Osteocyte (in vitro differentiated cells): ENCODE measurements around the gene RNASE4. TPM values are rescaled to one million over a fixed set of nuclear protein-coding genes. Genes with fewer than 3 reads are reported as not detected.

Experiments
- DNase-seq: peaks from one replicate; pipeline ENCODE4 v3.0.0; 2021; ENCODE audit warnings: mixed read lengths; ENCODE audit not compliant: unreplicated experiment; ENCODE audit errors: extremely low spot score
- H3K27ac Mint-ChIP-seq: one replicate; pipeline ENCODE4 v1.8.0; 2021; ENCODE audit warnings: mild to moderate bottlenecking, mixed read lengths; ENCODE audit not compliant: unreplicated experiment
- H3K27me3 Mint-ChIP-seq: one replicate; pipeline ENCODE4 v1.8.0; 2021; ENCODE audit warnings: mixed read lengths; ENCODE audit not compliant: unreplicated experiment
- H3K36me3 Mint-ChIP-seq: one replicate; pipeline ENCODE4 v1.8.0; 2021; ENCODE audit warnings: mixed read lengths; ENCODE audit not compliant: unreplicated experiment
- H3K4me1 Mint-ChIP-seq: one replicate; pipeline ENCODE4 v1.8.0; 2021; ENCODE audit warnings: mixed read lengths; ENCODE audit not compliant: unreplicated experiment
- H3K4me3 Mint-ChIP-seq: one replicate; pipeline ENCODE4 v1.8.0; 2021; ENCODE audit warnings: mild to moderate bottlenecking, moderate library complexity, mixed read lengths; ENCODE audit not compliant: unreplicated experiment
- H3K9me3 Mint-ChIP-seq: one replicate; pipeline ENCODE4 v1.8.0; 2021; ENCODE audit warnings: mixed read lengths; ENCODE audit not compliant: unreplicated experiment
- total RNA-seq: library from RNA; stranded (reverse); gene quantifications from 2 replicates; pipeline ENCODE4 v1.2.1, GENCODE V29; 2021
- TF ChIP-seq, protein P1 (sequence below): fragments of 200-600 bp; sonication (generic); IDR thresholded peaks from 2 replicates; pipeline ENCODE4 v1.5.0; 2021; ENCODE audit warnings: antibody characterized with exemption, mild to moderate bottlenecking, moderate library complexity

The RNASE4 gene
- total RNA-seq, 1 donor from 2014 or later, result 17.8 TPM

- H3K27me3 Mint-ChIP-seq, result peaks cover 40% of the 10 kb centered on the region
- H3K36me3 Mint-ChIP-seq, result no peaks in the 10 kb centered on the region
- no peak overlapping the region for H3K4me3 Mint-ChIP-seq
- no peaks in the 10 kb centered on the region for H3K4me1 Mint-ChIP-seq
- TF ChIP-seq, protein P1, sequence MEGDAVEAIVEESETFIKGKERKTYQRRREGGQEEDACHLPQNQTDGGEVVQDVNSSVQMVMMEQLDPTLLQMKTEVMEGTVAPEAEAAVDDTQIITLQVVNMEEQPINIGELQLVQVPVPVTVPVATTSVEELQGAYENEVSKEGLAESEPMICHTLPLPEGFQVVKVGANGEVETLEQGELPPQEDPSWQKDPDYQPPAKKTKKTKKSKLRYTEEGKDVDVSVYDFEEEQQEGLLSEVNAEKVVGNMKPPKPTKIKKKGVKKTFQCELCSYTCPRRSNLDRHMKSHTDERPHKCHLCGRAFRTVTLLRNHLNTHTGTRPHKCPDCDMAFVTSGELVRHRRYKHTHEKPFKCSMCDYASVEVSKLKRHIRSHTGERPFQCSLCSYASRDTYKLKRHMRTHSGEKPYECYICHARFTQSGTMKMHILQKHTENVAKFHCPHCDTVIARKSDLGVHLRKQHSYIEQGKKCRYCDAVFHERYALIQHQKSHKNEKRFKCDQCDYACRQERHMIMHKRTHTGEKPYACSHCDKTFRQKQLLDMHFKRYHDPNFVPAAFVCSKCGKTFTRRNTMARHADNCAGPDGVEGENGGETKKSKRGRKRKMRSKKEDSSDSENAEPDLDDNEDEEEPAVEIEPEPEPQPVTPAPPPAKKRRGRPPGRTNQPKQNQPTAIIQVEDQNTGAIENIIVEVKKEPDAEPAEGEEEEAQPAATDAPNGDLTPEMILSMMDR, result no peak
- H3K27ac Mint-ChIP-seq, result no peak overlapping the region
- no peaks in the 10 kb centered on the region for H3K9me3 Mint-ChIP-seq
- DNase-seq, result no peak
Observed at GRCh38 chr14:20645481-20645880, 38.9 kb upstream of the RNASE4 start.

- no peak overlapping the region for H3K27ac Mint-ChIP-seq
- no peak for DNase-seq
- no peaks in the 10 kb centered on the region for H3K9me3 Mint-ChIP-seq
- H3K27me3 Mint-ChIP-seq, result peaks cover 62% of the 10 kb centered on the region
- no peaks in the 10 kb centered on the region for H3K36me3 Mint-ChIP-seq
- no peak overlapping the region for H3K4me3 Mint-ChIP-seq
- TF ChIP-seq, protein P1, result no peak
- peaks cover 8% of the 10 kb centered on the region for H3K4me1 Mint-ChIP-seq
Observed at GRCh38 chr14:20652996-20653975, 31.1 kb upstream of the RNASE4 start.

DNA sequence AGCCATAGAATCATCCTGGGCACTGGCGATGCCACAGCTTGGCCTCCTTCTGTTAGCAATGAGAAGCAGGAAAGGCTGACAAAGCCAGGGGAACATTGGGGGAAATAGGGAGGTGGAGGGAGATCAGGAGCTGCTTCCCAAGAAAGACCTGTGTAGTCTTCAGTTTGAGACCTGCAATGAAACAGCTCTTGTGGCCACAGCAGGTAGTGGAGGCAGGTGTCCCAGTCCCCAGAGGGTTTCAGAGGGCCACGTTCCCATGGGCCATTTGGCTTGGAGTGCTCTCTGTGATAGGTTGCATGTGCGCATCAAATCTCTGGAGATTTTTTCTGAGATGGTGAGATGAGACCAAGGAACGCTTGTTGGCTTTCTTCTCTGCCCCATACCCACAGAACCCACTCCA, 28.5 kb upstream of the RNASE4 start:
- H3K4me3 Mint-ChIP-seq, result no peak overlapping the region
- no peaks in the 10 kb centered on the region for H3K9me3 Mint-ChIP-seq
- no peaks in the 10 kb centered on the region for H3K36me3 Mint-ChIP-seq
- peaks cover 60% of the 10 kb centered on the region for H3K27me3 Mint-ChIP-seq
- no peak for DNase-seq
- H3K4me1 Mint-ChIP-seq, result peaks cover 8% of the 10 kb centered on the region
- no peak overlapping the region for H3K27ac Mint-ChIP-seq
- TF ChIP-seq, protein P1, result no peak

GRCh38 chr14:20656274-20656673, 28.1 kb upstream of the RNASE4 start:
- Mint-ChIP-seq H3K27me3 (peaks cover 62% of the 10 kb centered on the region), H3K9me3 (no peaks in the 10 kb centered on the region), H3K4me3 (no peak overlapping the region), H3K27ac (no peak overlapping the region), H3K4me1 (peaks cover 8% of the 10 kb centered on the region), H3K36me3 (no peaks in the 10 kb centered on the region)
- TF ChIP-seq, protein P1, result no peak
- no peak for DNase-seq
